Measurements from ENCODE around the gene IQGAP2.
"Not testable (repeated sequence)": the region's sequence is repeated elsewhere in the genome, so short reads cannot be mapped to it uniquely, and the experiment has no call there.

Gene IQGAP2

GRCh38 chr5:76402886-76403765 lies at the start of gene IQGAP2:
Gene IQGAP2 (plus strand): TSS chr5:76403285. CDS start chr5:76403546, 261 bp downstream.
- DNase-seq: peak; percentile 90

- no peak for DNase-seq
Measured at GRCh38 chr5:76356887-76357286, 46.2 kb upstream of the IQGAP2 start.

GRCh38 chr5:76363352-76364225 lies 39.5 kb upstream of the IQGAP2 start:
- no peak for DNase-seq

GRCh38 chr5:76364226-76364589 lies 38.9 kb upstream of the IQGAP2 start:
- DNase-seq: no peak

GRCh38 chr5:76365561-76365960 lies 37.5 kb upstream of the IQGAP2 start:
- DNase-seq: no peak

GRCh38 chr5:76366596-76366995 lies 36.5 kb upstream of the IQGAP2 start:
- DNase-seq: no peak

GRCh38 chr5:76367623-76368371 lies 35.3 kb upstream of the IQGAP2 start:
- no peak for DNase-seq

- no peak for DNase-seq
Measured at GRCh38 chr5:76368941-76369340, 34.1 kb upstream of the IQGAP2 start.

GRCh38 chr5:76369668-76370067 lies 33.4 kb upstream of the IQGAP2 start:
- DNase-seq: not testable (repeated sequence)

- no peak for DNase-seq
Measured at GRCh38 chr5:76371960-76372322, 31.1 kb upstream of the IQGAP2 start.

- no peak for DNase-seq
Measured at GRCh38 chr5:76372323-76373054, 30.6 kb upstream of the IQGAP2 start.

- DNase-seq: no peak
Measured at GRCh38 chr5:76376148-76376865, 26.8 kb upstream of the IQGAP2 start.

- DNase-seq: no peak
Measured at GRCh38 chr5:76376866-76377230, 26.2 kb upstream of the IQGAP2 start.

GRCh38 chr5:76378355-76378754 lies 24.7 kb upstream of the IQGAP2 start:
- no peak for DNase-seq

- DNase-seq: no peak
Measured at GRCh38 chr5:76379316-76379715, 23.8 kb upstream of the IQGAP2 start.

- no peak for DNase-seq
Measured at GRCh38 chr5:76379855-76380254, 23.2 kb upstream of the IQGAP2 start.

- no peak for DNase-seq
Measured at GRCh38 chr5:76380346-76381066, 22.6 kb upstream of the IQGAP2 start.

GRCh38 chr5:76383126-76383832 lies 19.8 kb upstream of the IQGAP2 start:
- no peak for DNase-seq

GRCh38 chr5:76384189-76384588 lies 18.9 kb upstream of the IQGAP2 start:
- no peak for DNase-seq

GRCh38 chr5:76384705-76385104 lies 18.4 kb upstream of the IQGAP2 start:
- DNase-seq: no peak

- no peak for DNase-seq
Measured at GRCh38 chr5:76385540-76385939, 17.5 kb upstream of the IQGAP2 start.
